Activated naive CD8-positive, alpha-beta T cell treated with anti-CD3 and anti-CD28 coated beads, Interleukin-2, amount 10 ng/mL, durations not matched to agents 7 days and 5 days (primary cell): ENCODE data around the gene TEX9. TPM values are rescaled to one million over a fixed set of nuclear protein-coding genes. Genes with fewer than 3 reads are reported as not detected.
"Not testable (repeated sequence)": the region's sequence is repeated elsewhere in the genome, so short reads cannot be mapped to it uniquely, and the experiment has no call there.

Experiments
- ATAC-seq: fragments of 150-1000 bp; cut with Tn5 transposase; one replicate; pipeline ENCODE4 v1.10.0; 2021; ENCODE audit warnings: low read depth, moderate library complexity
- POLR2A ChIA-PET: fragments of 350-600 bp; sonication (Branson Sonifier 250); formaldehyde crosslinking; loops from one replicate; lab custom pipeline; 2021; ENCODE audit warnings: antibody characterized with exemption; lab: Charles Lee
- DNase-seq: peaks from one replicate; pipeline ENCODE4 v3.0.0; 2021
- H3K27ac Mint-ChIP-seq: one replicate; pipeline ENCODE4 v1.8.0; 2022; ENCODE audit warnings: mild to moderate bottlenecking, mixed read lengths
- H3K27me3 Mint-ChIP-seq: one replicate; pipeline ENCODE4 v1.8.0; 2022; ENCODE audit warnings: mild to moderate bottlenecking, moderate library complexity, mixed read lengths
- H3K36me3 Mint-ChIP-seq: one replicate; pipeline ENCODE4 v1.8.0; 2021; ENCODE audit warnings: mild to moderate bottlenecking, mixed read lengths
- H3K4me1 Mint-ChIP-seq: one replicate; pipeline ENCODE4 v1.8.0; 2021; ENCODE audit warnings: mixed read lengths
- H3K4me3 Mint-ChIP-seq: one replicate; pipeline ENCODE4 v1.8.0; 2022; ENCODE audit warnings: mild to moderate bottlenecking, moderate library complexity, mixed read lengths
- H3K9me3 Mint-ChIP-seq: one replicate; pipeline ENCODE4 v1.8.0; 2021; ENCODE audit warnings: mixed read lengths
- total RNA-seq, 2 experiments: library from RNA; stranded (reverse); gene quantifications; one replicate each; pipeline ENCODE4 v1.2.3, GENCODE V29; 2021

The TEX9 gene
- total RNA-seq, result 1 to 10 TPM; 1.3 to 1.4 TPM

GRCh38 chr15:56365075-56365711 lies at the start of gene TEX9:
TSS of gene TEX9 (plus strand) at chr15:56365426. CDS start at chr15:56365451, 25 bp downstream.
- Mint-ChIP-seq H3K36me3 (no peaks in the 10 kb centered on the region), H3K27me3 (peaks cover 37% of the 10 kb centered on the region), H3K4me1 (peaks cover 12% of the 10 kb centered on the region), H3K9me3 (no peaks in the 10 kb centered on the region), H3K4me3 (peak within 1 kb of the TSS; percentile 90), H3K27ac (peak within 1 kb of the TSS; percentile 34)
- peak; percentile 98 for ATAC-seq
- DNase-seq, result peak; percentile 84
- POLR2A ChIA-PET, result no interaction called here

GRCh38 chr15:56316561-56316960 lies 48.7 kb upstream of the TEX9 start:
- H3K9me3 Mint-ChIP-seq, H3K27ac Mint-ChIP-seq, H3K4me1 Mint-ChIP-seq, H3K4me3 Mint-ChIP-seq, DNase-seq, H3K27me3 Mint-ChIP-seq, POLR2A ChIA-PET, ATAC-seq, H3K36me3 Mint-ChIP-seq: not testable (repeated sequence)

GRCh38 chr15:56320316-56320715 lies 44.9 kb upstream of the TEX9 start:
- Mint-ChIP-seq H3K36me3 (no peaks in the 10 kb centered on the region), H3K9me3 (peaks cover 6% of the 10 kb centered on the region), H3K27me3 (peaks cover 3% of the 10 kb centered on the region), H3K4me3 (no peak overlapping the region), H3K27ac (no peak overlapping the region), H3K4me1 (no peaks in the 10 kb centered on the region)
- POLR2A ChIA-PET, result no interaction called here
- ATAC-seq, result no peak
- DNase-seq, result no peak

GRCh38 chr15:56320861-56321260 lies 44.4 kb upstream of the TEX9 start:
- ATAC-seq (no peak), DNase-seq (no peak)
- Mint-ChIP-seq H3K27ac (no peak overlapping the region), H3K36me3 (no peaks in the 10 kb centered on the region), H3K9me3 (peaks cover 6% of the 10 kb centered on the region), H3K4me3 (no peak overlapping the region), H3K4me1 (no peaks in the 10 kb centered on the region), H3K27me3 (peaks cover 3% of the 10 kb centered on the region)
- POLR2A ChIA-PET, result no interaction called here

GRCh38 chr15:56322444-56322843 lies 42.8 kb upstream of the TEX9 start:
- Mint-ChIP-seq H3K27ac (no peak overlapping the region), H3K27me3 (peaks cover 3% of the 10 kb centered on the region), H3K36me3 (no peaks in the 10 kb centered on the region), H3K4me1 (no peaks in the 10 kb centered on the region), H3K9me3 (peaks cover 2% of the 10 kb centered on the region), H3K4me3 (no peak overlapping the region)
- DNase-seq (no peak), ATAC-seq (no peak)
- POLR2A ChIA-PET, result no interaction called here

GRCh38 chr15:56323435-56323834 lies 41.8 kb upstream of the TEX9 start:
- H3K4me1 Mint-ChIP-seq, result no peaks in the 10 kb centered on the region
- ATAC-seq (no peak), DNase-seq (no peak)
- POLR2A ChIA-PET, result interaction anchor here (0.6 kb wide), 1 partner anchor 504 kb away, joined by 6 read pairs; no protein-coding TSS in a partner anchor
- H3K4me3 Mint-ChIP-seq, result no peak overlapping the region
- H3K36me3 Mint-ChIP-seq, result no peaks in the 10 kb centered on the region
- no peak overlapping the region for H3K27ac Mint-ChIP-seq
- peaks cover 3% of the 10 kb centered on the region for H3K27me3 Mint-ChIP-seq
- H3K9me3 Mint-ChIP-seq, result peaks cover 2% of the 10 kb centered on the region

GRCh38 chr15:56325186-56325585 lies 40.0 kb upstream of the TEX9 start:
- peaks cover 7% of the 10 kb centered on the region for H3K27me3 Mint-ChIP-seq
- DNase-seq (no peak), ATAC-seq (no peak)
- H3K4me1 Mint-ChIP-seq, result no peaks in the 10 kb centered on the region
- H3K9me3 Mint-ChIP-seq, result peaks cover 8% of the 10 kb centered on the region
- no peak overlapping the region for H3K4me3 Mint-ChIP-seq
- POLR2A ChIA-PET, result no interaction called here
- no peak overlapping the region for H3K27ac Mint-ChIP-seq
- H3K36me3 Mint-ChIP-seq, result no peaks in the 10 kb centered on the region

- no peaks in the 10 kb centered on the region for H3K36me3 Mint-ChIP-seq
- no peaks in the 10 kb centered on the region for H3K4me1 Mint-ChIP-seq
- H3K27ac Mint-ChIP-seq, result no peak overlapping the region
- no peak overlapping the region for H3K4me3 Mint-ChIP-seq
- H3K27me3 Mint-ChIP-seq, result peaks cover 5% of the 10 kb centered on the region
- peaks cover 12% of the 10 kb centered on the region for H3K9me3 Mint-ChIP-seq
- POLR2A ChIA-PET, result no interaction called here
- no peak for ATAC-seq
- DNase-seq, result no peak
These were observed 37.3 kb upstream of the TEX9 start for GRCh38 chr15:56327721-56328502.

- no peak for ATAC-seq
- H3K9me3 Mint-ChIP-seq, result peaks cover 8% of the 10 kb centered on the region
- no peak overlapping the region for H3K4me3 Mint-ChIP-seq
- H3K4me1 Mint-ChIP-seq, result no peaks in the 10 kb centered on the region
- POLR2A ChIA-PET, result no interaction called here
- H3K27me3 Mint-ChIP-seq, result peaks cover 5% of the 10 kb centered on the region
- H3K36me3 Mint-ChIP-seq, result no peaks in the 10 kb centered on the region
- no peak overlapping the region for H3K27ac Mint-ChIP-seq
- DNase-seq, result no peak
These were observed 28.0 kb upstream of the TEX9 start for GRCh38 chr15:56337084-56337725.

GRCh38 chr15:56339594-56339993 lies 25.6 kb upstream of the TEX9 start:
- peaks cover 4% of the 10 kb centered on the region for H3K9me3 Mint-ChIP-seq
- no peak overlapping the region for H3K4me3 Mint-ChIP-seq
- ATAC-seq (no peak), DNase-seq (no peak)
- POLR2A ChIA-PET, result no interaction called here
- peaks cover 15% of the 10 kb centered on the region for H3K27me3 Mint-ChIP-seq
- H3K27ac Mint-ChIP-seq, result no peak overlapping the region
- H3K36me3 Mint-ChIP-seq, result no peaks in the 10 kb centered on the region
- no peaks in the 10 kb centered on the region for H3K4me1 Mint-ChIP-seq

GRCh38 chr15:56341201-56341600 lies 24.0 kb upstream of the TEX9 start:
- Mint-ChIP-seq H3K27me3 (peaks cover 16% of the 10 kb centered on the region), H3K4me3 (no peak overlapping the region), H3K4me1 (no peaks in the 10 kb centered on the region), H3K27ac (no peak overlapping the region), H3K36me3 (no peaks in the 10 kb centered on the region), H3K9me3 (peaks cover 4% of the 10 kb centered on the region)
- POLR2A ChIA-PET, result no interaction called here
- DNase-seq (no peak), ATAC-seq (no peak)

GRCh38 chr15:56342653-56343052 lies 22.6 kb upstream of the TEX9 start:
- Mint-ChIP-seq H3K27me3 (peaks cover 21% of the 10 kb centered on the region), H3K27ac (no peak overlapping the region)
- POLR2A ChIA-PET, result no interaction called here

GRCh38 chr15:56343879-56344278 lies 21.3 kb upstream of the TEX9 start:
- H3K27me3 Mint-ChIP-seq, result peaks cover 21% of the 10 kb centered on the region
- ATAC-seq (no peak), DNase-seq (no peak)
- no peaks in the 10 kb centered on the region for H3K4me1 Mint-ChIP-seq
- POLR2A ChIA-PET, result no interaction called here
- H3K27ac Mint-ChIP-seq, result no peak overlapping the region
- H3K36me3 Mint-ChIP-seq, result no peaks in the 10 kb centered on the region
- peaks cover 5% of the 10 kb centered on the region for H3K9me3 Mint-ChIP-seq
- H3K4me3 Mint-ChIP-seq, result no peak overlapping the region

More at GRCh38 chr15:56342653-56343052, 22.6 kb upstream of the TEX9 start:
- no peak overlapping the region for H3K4me3 Mint-ChIP-seq
- H3K36me3 Mint-ChIP-seq, result no peaks in the 10 kb centered on the region
- H3K9me3 Mint-ChIP-seq, result peaks cover 5% of the 10 kb centered on the region
- H3K4me1 Mint-ChIP-seq, result no peaks in the 10 kb centered on the region
- ATAC-seq (no peak), DNase-seq (no peak)
